H4 (cell line): Measurements from ENCODE around the gene SHISAL1. TPM values are rescaled to one million over a fixed set of nuclear protein-coding genes. Genes with fewer than 3 reads are reported as not detected.
"Not testable (repeated sequence)": the region's sequence is repeated elsewhere in the genome, so short reads cannot be mapped to it uniquely, and the experiment has no call there.

Experiments used
- DNase-seq: peaks from one replicate; pipeline ENCODE4 v3.0.0-alpha.2; 2015; ENCODE audit warnings: low spot score
- total RNA-seq: library from RNA; depleted of rRNA; stranded (reverse); fragments of >200 nt; shearing (Covaris generic); gene quantifications from 2 replicates; pipeline ENCODE4 v1.2.3, GENCODE V29; 2014

The SHISAL1 gene
- total RNA-seq, 1 experiment from 2014 or later = 7.0 TPM

GRCh38 chr22:44302363-44302762, 10.4 kb downstream of the SHISAL1 start:
- DNase-seq = not testable (repeated sequence)

- DNase-seq = no peak
Observed at GRCh38 chr22:44301039-44301438, 11.7 kb downstream of the SHISAL1 start.

GRCh38 chr22:44299124-44299523, 13.6 kb downstream of the SHISAL1 start:
- no peak for DNase-seq

GRCh38 chr22:44298406-44299091, 14.2 kb downstream of the SHISAL1 start:
- no peak for DNase-seq

- no peak for DNase-seq
Observed at GRCh38 chr22:44297470-44298061, 15.2 kb downstream of the SHISAL1 start.

- no peak for DNase-seq
Observed at GRCh38 chr22:44295406-44295805, 17.3 kb downstream of the SHISAL1 start.

GRCh38 chr22:44293876-44294275, 18.9 kb downstream of the SHISAL1 start:
- no peak for DNase-seq

GRCh38 chr22:44293034-44293433, 19.7 kb downstream of the SHISAL1 start:
- no peak for DNase-seq

GRCh38 chr22:44292521-44292920, 20.2 kb downstream of the SHISAL1 start:
- DNase-seq = no peak

- no peak for DNase-seq
Observed at GRCh38 chr22:44291674-44292360, 20.9 kb downstream of the SHISAL1 start.

GRCh38 chr22:44291265-44291664, 21.5 kb downstream of the SHISAL1 start:
- no peak for DNase-seq

GRCh38 chr22:44289414-44290171, 23.2 kb downstream of the SHISAL1 start:
- peak; percentile 31 for DNase-seq

GRCh38 chr22:44288913-44289312, 23.8 kb downstream of the SHISAL1 start:
- no peak for DNase-seq

- DNase-seq = no peak
Observed at GRCh38 chr22:44287741-44288140, 25.0 kb downstream of the SHISAL1 start.

- DNase-seq = no peak
Observed at GRCh38 chr22:44287121-44287693, 25.5 kb downstream of the SHISAL1 start.

- DNase-seq = no peak
Observed at GRCh38 chr22:44286646-44287045, 26.1 kb downstream of the SHISAL1 start.

- DNase-seq = no peak
Observed at GRCh38 chr22:44284711-44285110, 28.0 kb downstream of the SHISAL1 start.

- no peak for DNase-seq
Observed at GRCh38 chr22:44281768-44282637, 30.7 kb downstream of the SHISAL1 start.

- DNase-seq = no peak
Observed at GRCh38 chr22:44280665-44281188, 32.0 kb downstream of the SHISAL1 start.

- DNase-seq = no peak
Observed at GRCh38 chr22:44279069-44279360, 33.7 kb downstream of the SHISAL1 start.
